ENCODE data around the gene UGT8. TPM values are rescaled to one million over a fixed set of nuclear protein-coding genes. Genes with fewer than 3 reads are reported as not detected.
A peak's percentile ranks its signal among the peaks of the same experiment; 100 is the strongest.

Gene UGT8
- total RNA-seq, 4 donors from 2014 or later: under 0.01 to 0.69 (median 0.15) TPM

GRCh38 chr4:114654592-114654991 lies 56.0 kb downstream of the UGT8 start:
- WGBS: 71% methylated on average over 2 of the region's 2 CpGs
- DNase-seq (ENCODE audit: extremely low spot score): no peak
- Histone ChIP-seq H3K27ac (replicated peaks in 1 of 4) (no peak overlapping the region), H3K36me3 (no peaks in the 10 kb centered on the region), H3K9me3 (no peaks in the 10 kb centered on the region), H3K4me3 (no peak overlapping the region), H3K27me3 (no peaks in the 10 kb centered on the region), H3K4me1 (no peaks in the 10 kb centered on the region)
- intact Hi-C loops (cut with DNase I): no loop called here
- no peak for TF ChIP-seq CTCF (IDR thresholded peaks at IDR 0.05)
- no peak for TF ChIP-seq EP300 (IDR thresholded peaks at IDR 0.05)
- no peak for TF ChIP-seq POLR2AphosphoS5 (IDR thresholded peaks at IDR 0.05)
- TF ChIP-seq POLR2A (IDR thresholded peaks at IDR 0.05; ENCODE audit: low read depth): no peak

GRCh38 chr4:114658179-114658578 lies 59.6 kb downstream of the UGT8 start:
- TF ChIP-seq POLR2A (IDR thresholded peaks at IDR 0.05; ENCODE audit: low read depth) (no peak), EP300 (IDR thresholded peaks at IDR 0.05) (no peak), POLR2AphosphoS5 (IDR thresholded peaks at IDR 0.05) (no peak), CTCF (IDR thresholded peaks at IDR 0.05) (no peak)
- no peak for DNase-seq (ENCODE audit: extremely low spot score)
- Histone ChIP-seq H3K9me3 (no peaks in the 10 kb centered on the region), H3K27ac (replicated peaks in 1 of 4) (no peak overlapping the region), H3K36me3 (no peaks in the 10 kb centered on the region), H3K27me3 (no peaks in the 10 kb centered on the region), H3K4me3 (no peak overlapping the region), H3K4me1 (no peaks in the 10 kb centered on the region)
- intact Hi-C loops (cut with DNase I): loop anchor here (5.0 kb wide), 1 partner anchor 271 kb away; no protein-coding TSS in a partner anchor

DNA sequence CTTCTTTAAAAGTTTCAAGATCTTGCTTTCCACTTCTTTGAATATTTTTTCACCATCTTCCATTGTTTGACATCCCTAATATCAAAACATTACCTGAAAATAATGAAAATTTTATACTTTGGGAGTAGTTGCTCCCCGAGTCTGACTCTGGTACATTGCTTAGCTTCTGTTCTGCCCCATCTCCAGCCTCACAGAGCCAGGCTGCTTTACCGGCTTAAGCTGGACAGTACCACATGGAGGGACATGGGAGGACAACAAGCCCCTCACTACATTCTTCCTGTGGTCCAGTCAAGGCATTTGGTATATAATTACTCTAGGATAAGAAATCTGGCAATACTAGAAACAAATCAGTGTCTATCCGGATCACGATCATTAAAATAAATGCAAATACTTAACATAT lies 60.2 kb downstream of the UGT8 start:
- Histone ChIP-seq H3K4me3 (no peak overlapping the region), H3K36me3 (no peaks in the 10 kb centered on the region), H3K9me3 (no peaks in the 10 kb centered on the region), H3K4me1 (no peaks in the 10 kb centered on the region), H3K27ac (replicated peaks in 1 of 4) (no peak overlapping the region), H3K27me3 (no peaks in the 10 kb centered on the region)
- TF ChIP-seq POLR2AphosphoS5 (IDR thresholded peaks at IDR 0.05) (no peak), POLR2A (IDR thresholded peaks at IDR 0.05; ENCODE audit: low read depth) (no peak), CTCF (IDR thresholded peaks at IDR 0.05) (no peak), EP300 (IDR thresholded peaks at IDR 0.05) (no peak)
- 88% methylated on average over 4 of the region's 4 CpGs for WGBS
- no peak for DNase-seq (ENCODE audit: extremely low spot score)
- intact Hi-C loops (cut with DNase I): loop anchor here (5.0 kb wide), 1 partner anchor 271 kb away; no protein-coding TSS in a partner anchor

DNA sequence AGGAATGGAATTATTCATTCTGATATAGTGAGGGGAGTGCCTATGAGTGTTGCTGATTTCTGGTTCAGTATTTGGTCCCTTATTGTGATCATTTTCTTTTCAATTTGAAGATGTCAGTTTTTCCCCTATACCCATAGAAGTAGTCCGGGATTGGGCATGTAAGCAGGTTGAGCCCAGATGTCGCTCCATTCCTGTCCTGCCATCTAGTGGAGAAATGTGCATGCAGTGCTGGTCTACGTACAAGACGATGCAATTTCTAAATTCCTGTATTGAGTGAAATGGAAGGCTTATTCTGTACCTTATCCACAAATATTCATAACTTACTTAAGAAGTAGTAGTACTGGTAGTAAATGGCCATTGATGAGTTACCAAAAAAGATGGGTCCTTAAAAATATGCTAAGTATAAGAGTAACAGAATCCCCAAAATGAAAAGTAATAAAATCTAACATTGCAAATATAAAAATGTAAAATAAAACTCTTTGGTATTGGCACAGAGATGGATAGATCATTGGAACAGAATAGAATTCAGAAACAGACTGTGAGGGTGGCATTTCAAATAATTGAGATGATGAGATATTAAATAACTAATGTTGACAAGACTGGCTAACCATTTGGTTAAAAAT lies 60.9 kb downstream of the UGT8 start:
- H3K9me3 ChIP-seq: no peaks in the 10 kb centered on the region
- no peak overlapping the region for H3K27ac ChIP-seq (replicated peaks in 1 of 4)
- intact Hi-C loops (cut with DNase I): loop anchor here (5.0 kb wide), 1 partner anchor 272 kb away; no protein-coding TSS in a partner anchor
- H3K27me3 ChIP-seq: no peaks in the 10 kb centered on the region
- TF ChIP-seq POLR2A (IDR thresholded peaks at IDR 0.05; ENCODE audit: low read depth) (no peak), CTCF (IDR thresholded peaks at IDR 0.05) (peak; percentile 49 to 75 (median 61))
- H3K36me3 ChIP-seq: no peaks in the 10 kb centered on the region
- no peak for DNase-seq (ENCODE audit: extremely low spot score)
- no peak overlapping the region for H3K4me3 ChIP-seq
- WGBS: 3% methylated on average over 4 of the region's 4 CpGs
- no peaks in the 10 kb centered on the region for H3K4me1 ChIP-seq

GRCh38 chr4:114663083-114663482 lies 64.5 kb downstream of the UGT8 start:
- intact Hi-C loops (cut with DNase I): no loop called here
- H3K27ac ChIP-seq (replicated peaks in 1 of 4): no peak overlapping the region
- WGBS: 79% methylated on average over 5 of the region's 5 CpGs
- no peaks in the 10 kb centered on the region for H3K9me3 ChIP-seq
- H3K27me3 ChIP-seq: no peaks in the 10 kb centered on the region
- TF ChIP-seq POLR2AphosphoS5 (IDR thresholded peaks at IDR 0.05): no peak
- TF ChIP-seq EP300 (IDR thresholded peaks at IDR 0.05): no peak
- TF ChIP-seq POLR2A (IDR thresholded peaks at IDR 0.05; ENCODE audit: low read depth): no peak
- no peak for TF ChIP-seq CTCF (IDR thresholded peaks at IDR 0.05)
- no peak for DNase-seq (ENCODE audit: extremely low spot score)
- no peaks in the 10 kb centered on the region for H3K4me1 ChIP-seq
- no peaks in the 10 kb centered on the region for H3K36me3 ChIP-seq
- H3K4me3 ChIP-seq: no peak overlapping the region

Data from esophagus muscularis mucosa (tissue), 4 donors.